ENCODE data around the gene SYNJ1.

DNA sequence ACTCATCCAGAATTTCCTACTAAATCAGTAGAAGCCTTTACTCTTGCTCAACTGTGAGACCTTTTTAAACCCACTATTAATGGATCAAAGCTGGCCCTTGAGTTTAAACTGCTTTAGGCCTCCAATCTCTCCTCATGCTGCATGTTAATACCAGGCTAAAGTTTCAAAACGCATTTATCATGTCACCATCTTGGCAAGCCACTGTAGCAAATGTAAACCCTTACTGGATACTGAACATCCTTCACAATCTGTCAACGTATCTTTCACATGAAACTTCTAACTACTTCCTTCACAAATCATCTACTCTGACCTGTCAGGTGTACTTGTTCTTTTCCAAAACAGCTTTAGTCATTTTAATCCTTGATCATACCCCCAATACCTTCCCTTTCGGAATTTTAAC lies 40.7 kb upstream of the SYNJ1 start:
- TF ChIP-seq EZH2 (IDR thresholded peaks at IDR 0.05) (no peak), POLR2AphosphoS5 (IDR thresholded peaks at IDR 0.05; ENCODE audit: borderline replicate concordance, low read depth, low read length) (no peak), FOXP2 (optimal IDR thresholded peaks at IDR 0.05; ENCODE audit: control extremely low read depth, extremely low read length, insufficient read depth) (no peak)

Data from SK-N-MC (cell line).